ENCODE data around the gene ANAPC16.

The ANAPC16 gene

DNA sequence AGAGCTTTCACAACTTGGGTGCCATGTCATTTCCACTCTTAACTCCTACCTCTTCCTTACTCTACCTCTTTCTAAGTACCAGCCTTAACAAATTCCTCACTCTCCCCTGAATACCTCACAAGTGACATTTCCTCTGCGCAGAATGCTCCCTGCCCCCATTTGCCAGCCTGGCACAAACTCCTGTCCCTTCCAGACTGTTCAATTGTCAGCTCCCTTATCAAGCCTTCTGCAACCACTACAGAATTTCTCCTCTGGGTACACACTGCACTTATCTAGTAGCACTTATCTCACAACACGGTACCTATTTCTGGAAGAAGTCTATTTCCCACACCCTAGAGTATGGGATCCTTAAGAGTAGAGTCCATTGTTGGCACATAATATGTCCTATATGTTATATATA, 39.1 kb upstream of the ANAPC16 start:
- TF ChIP-seq EZH2 (IDR thresholded peaks at IDR 0.05; ENCODE audit: borderline replicate concordance, low read length), result no peak
- no peak for TF ChIP-seq CTCF (IDR thresholded peaks at IDR 0.05; ENCODE audit: low read length)
- Histone ChIP-seq H3K36me3 (ENCODE audit: insufficient read depth, low read length) (peaks cover 30% of the 10 kb centered on the region; the same call in 1 of the 2 replicates), H3K9me3 (ENCODE audit: low read length) (no peaks in the 10 kb centered on the region), H3K9ac (ENCODE audit: low read length) (no peak overlapping the region), H3K4me2 (ENCODE audit: low read length) (no peak overlapping the region), H3F3A (ENCODE audit: insufficient read depth, low read length) (no peaks in the 10 kb centered on the region), H4K20me1 (ENCODE audit: insufficient read depth, low read length) (no peaks in the 10 kb centered on the region), H3K9me2 (ENCODE audit: low read depth, low read length) (no peaks in the 10 kb centered on the region), H3K27ac (ENCODE audit: low read depth, low read length, poor library complexity, severe bottlenecking) (no peak overlapping the region), H3K27me3 (ENCODE audit: insufficient read depth, low read length) (no peaks in the 10 kb centered on the region), H3K79me2 (ENCODE audit: insufficient read depth, low read length) (no peaks in the 10 kb centered on the region), H3K4me1 (ENCODE audit: insufficient read depth, low read length, severe bottlenecking) (peaks cover 19% of the 10 kb centered on the region), H3K4me3 (ENCODE audit: low read depth, low read length, poor library complexity, severe bottlenecking) (no peak overlapping the region), H2AFZ (ENCODE audit: low read length) (no peak overlapping the region)

DNA sequence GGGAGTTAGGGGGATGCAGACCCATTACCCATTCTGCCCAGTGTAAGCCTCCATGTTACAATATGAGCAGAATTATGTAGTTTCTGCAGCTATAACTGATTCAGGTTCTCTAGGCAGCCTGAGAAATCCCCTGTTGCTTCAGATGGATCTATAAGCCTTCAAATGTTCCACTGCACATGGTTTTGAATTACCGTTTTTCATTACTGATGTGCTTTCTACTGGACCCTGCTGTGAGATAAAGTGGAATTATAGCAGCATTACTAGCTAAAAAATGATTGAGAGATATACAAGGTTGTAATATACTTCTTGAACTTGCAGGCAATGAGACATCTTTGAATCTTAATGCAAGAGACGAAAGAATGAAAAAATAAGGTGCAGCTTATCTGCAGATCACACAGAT, 38.4 kb upstream of the ANAPC16 start:
- H3K36me3 ChIP-seq (ENCODE audit: insufficient read depth, low read length), result peaks cover 35% of the 10 kb centered on the region; the same call in 1 of the 2 replicates
- H4K20me1 ChIP-seq (ENCODE audit: insufficient read depth, low read length), result no peaks in the 10 kb centered on the region
- no peaks in the 10 kb centered on the region for H3F3A ChIP-seq (ENCODE audit: insufficient read depth, low read length)
- no peak overlapping the region for H2AFZ ChIP-seq (ENCODE audit: low read length)
- H3K79me2 ChIP-seq (ENCODE audit: insufficient read depth, low read length), result no peaks in the 10 kb centered on the region
- H3K4me1 ChIP-seq (ENCODE audit: insufficient read depth, low read length, severe bottlenecking), result peaks cover 19% of the 10 kb centered on the region
- no peak overlapping the region for H3K4me2 ChIP-seq (ENCODE audit: low read length)
- H3K27me3 ChIP-seq (ENCODE audit: insufficient read depth, low read length), result no peaks in the 10 kb centered on the region
- H3K9me2 ChIP-seq (ENCODE audit: low read depth, low read length), result no peaks in the 10 kb centered on the region
- H3K27ac ChIP-seq (ENCODE audit: low read depth, low read length, poor library complexity, severe bottlenecking), result no peak overlapping the region
- no peak overlapping the region for H3K9ac ChIP-seq (ENCODE audit: low read length)
- TF ChIP-seq EZH2 (IDR thresholded peaks at IDR 0.05; ENCODE audit: borderline replicate concordance, low read length) (no peak), CTCF (IDR thresholded peaks at IDR 0.05; ENCODE audit: low read length) (no peak)
- no peaks in the 10 kb centered on the region for H3K9me3 ChIP-seq (ENCODE audit: low read length)
- no peak overlapping the region for H3K4me3 ChIP-seq (ENCODE audit: low read depth, low read length, poor library complexity, severe bottlenecking)

DNA sequence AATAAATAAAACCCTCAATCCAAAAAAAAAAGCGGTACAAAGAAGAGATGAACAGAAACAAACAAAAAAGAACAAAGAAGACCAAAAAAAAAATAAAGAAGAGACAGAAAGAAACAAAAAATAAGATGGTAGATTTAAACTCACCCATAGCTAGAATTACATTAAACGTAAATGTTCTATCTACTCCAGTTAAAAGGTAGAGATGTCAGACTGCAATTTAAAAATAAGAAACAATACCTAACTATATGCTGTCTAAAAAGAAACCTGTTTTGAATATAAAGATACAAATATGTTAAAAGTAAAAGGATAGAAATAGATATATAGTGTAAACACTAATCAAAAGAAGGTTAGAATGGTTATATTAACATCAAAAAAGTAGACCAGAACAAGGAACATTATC, 31.7 kb upstream of the ANAPC16 start:
- Histone ChIP-seq H3K27ac (ENCODE audit: low read depth, low read length, poor library complexity, severe bottlenecking) (no peak overlapping the region), H2AFZ (ENCODE audit: low read length) (no peak overlapping the region), H4K20me1 (ENCODE audit: insufficient read depth, low read length) (no peaks in the 10 kb centered on the region), H3K9ac (ENCODE audit: low read length) (no peak overlapping the region), H3K36me3 (ENCODE audit: insufficient read depth, low read length) (peaks cover 32% of the 10 kb centered on the region), H3K27me3 (ENCODE audit: insufficient read depth, low read length) (no peaks in the 10 kb centered on the region), H3K4me2 (ENCODE audit: low read length) (no peak overlapping the region), H3K9me2 (ENCODE audit: low read depth, low read length) (no peaks in the 10 kb centered on the region), H3K4me3 (ENCODE audit: low read depth, low read length, poor library complexity, severe bottlenecking) (no peak overlapping the region), H3K79me2 (ENCODE audit: insufficient read depth, low read length) (no peaks in the 10 kb centered on the region), H3K4me1 (ENCODE audit: insufficient read depth, low read length, severe bottlenecking) (peaks cover 5% of the 10 kb centered on the region), H3K9me3 (ENCODE audit: low read length) (peaks cover 6% of the 10 kb centered on the region; the same call in 1 of the 2 replicates), H3F3A (ENCODE audit: insufficient read depth, low read length) (no peaks in the 10 kb centered on the region)
- no peak for TF ChIP-seq CTCF (IDR thresholded peaks at IDR 0.05; ENCODE audit: low read length)
- TF ChIP-seq EZH2 (IDR thresholded peaks at IDR 0.05; ENCODE audit: borderline replicate concordance, low read length), result no peak

Measured in OCI-LY1 (cell line).